Activated CD4-positive, alpha-beta memory T cell treated with anti-CD3 and anti-CD28 coated beads, Interleukin-2, amount 10 ng/mL, durations not matched to agents 7 days and 5 days (primary cell): ENCODE results near the gene CD1B. TPM values are rescaled to one million over a fixed set of nuclear protein-coding genes. Genes with fewer than 3 reads are reported as not detected.
"Not testable (repeated sequence)": the region's sequence is repeated elsewhere in the genome, so short reads cannot be mapped to it uniquely, and the experiment has no call there.

ENCODE experiments used
- CTCF ChIA-PET: fragments of 350-600 bp; sonication (Branson Sonifier 250); formaldehyde crosslinking; loops from one replicate; lab custom pipeline; 2021; ENCODE audit warnings: antibody characterized with exemption, inconsistent platforms; lab: Charles Lee
- POLR2A ChIA-PET: fragments of 350-600 bp; sonication (Branson Sonifier 250); formaldehyde crosslinking; loops from one replicate; lab custom pipeline; 2021; ENCODE audit warnings: antibody characterized with exemption; lab: Charles Lee
- DNase-seq: peaks from one replicate; pipeline ENCODE4 v3.0.0-alpha.2; 2020
- H3K27ac Mint-ChIP-seq: one replicate; pipeline ENCODE4 v1.8.0; 2021; ENCODE audit warnings: mild to moderate bottlenecking, mixed read lengths
- H3K27me3 Mint-ChIP-seq: one replicate; pipeline ENCODE4 v1.8.0; 2021; ENCODE audit warnings: mixed read lengths
- H3K36me3 Mint-ChIP-seq: one replicate; pipeline ENCODE4 v1.8.0; 2021; ENCODE audit warnings: low read depth, mixed read lengths
- H3K4me1 Mint-ChIP-seq: one replicate; pipeline ENCODE4 v1.8.0; 2021; ENCODE audit warnings: mixed read lengths
- H3K4me3 Mint-ChIP-seq: one replicate; pipeline ENCODE4 v1.8.0; 2021; ENCODE audit warnings: mild to moderate bottlenecking, mixed read lengths
- H3K9me3 Mint-ChIP-seq: one replicate; pipeline ENCODE4 v1.8.0; 2021; ENCODE audit warnings: mixed read lengths
- total RNA-seq, 2 experiments: library from RNA; stranded (reverse); gene quantifications; one replicate each; pipeline ENCODE4 v1.2.3, GENCODE V29; 2021

CD1B gene
- total RNA-seq, 2 experiments from 2014 or later, result not detected

DNA sequence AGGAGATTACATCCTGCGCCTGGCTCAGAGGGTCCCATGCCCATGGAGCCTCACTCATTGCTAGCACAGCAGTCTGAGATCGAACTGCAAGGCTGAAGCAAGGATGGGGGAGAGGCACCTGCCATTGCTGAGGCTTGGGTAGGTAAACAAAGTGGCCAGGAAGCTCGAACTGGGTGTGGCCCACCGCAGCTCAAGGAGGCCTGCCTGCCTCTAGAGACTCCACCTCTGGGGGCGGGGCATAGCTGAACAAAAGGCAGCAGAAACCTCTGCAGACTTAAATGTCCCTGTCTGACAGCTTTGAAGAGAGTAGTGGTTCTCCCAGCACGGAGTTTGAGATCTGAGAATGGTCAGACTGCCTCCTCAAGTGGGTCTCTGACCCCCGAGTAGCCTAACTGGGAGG, 5.1 kb upstream of the CD1B start:
- H3K27ac Mint-ChIP-seq, CTCF ChIA-PET, H3K9me3 Mint-ChIP-seq, H3K4me3 Mint-ChIP-seq, H3K27me3 Mint-ChIP-seq, H3K36me3 Mint-ChIP-seq: not testable (repeated sequence)
- peak; percentile 62 for DNase-seq
- peaks cover 22% of the 10 kb centered on the region for H3K4me1 Mint-ChIP-seq
- POLR2A ChIA-PET, result interaction anchor here (1.4 kb wide), 1 partner anchor 740 kb away, joined by 3 read pairs; the partner anchor contains the start of gene AIM2

GRCh38 chr1:158335213-158335532, 3.8 kb upstream of the CD1B start:
- Mint-ChIP-seq H3K27ac (no peak overlapping the region), H3K4me1 (peaks cover 22% of the 10 kb centered on the region), H3K36me3 (no peaks in the 10 kb centered on the region), H3K4me3 (no peak overlapping the region), H3K9me3 (no peaks in the 10 kb centered on the region), H3K27me3 (peaks cover 8% of the 10 kb centered on the region)
- ChIA-PET CTCF (no interaction called here), POLR2A (interaction anchor here (1.4 kb wide), 1 partner anchor 741 kb away, joined by 3 read pairs; the partner anchor contains the start of gene AIM2)
- no peak for DNase-seq

GRCh38 chr1:158334526-158335212, 3.3 kb upstream of the CD1B start:
- ChIA-PET POLR2A (no interaction called here), CTCF (no interaction called here)
- Mint-ChIP-seq H3K27ac (no peak overlapping the region), H3K36me3 (no peaks in the 10 kb centered on the region), H3K9me3 (no peaks in the 10 kb centered on the region), H3K4me1 (peaks cover 22% of the 10 kb centered on the region), H3K27me3 (peaks cover 8% of the 10 kb centered on the region), H3K4me3 (no peak overlapping the region)
- DNase-seq, result no peak

DNA sequence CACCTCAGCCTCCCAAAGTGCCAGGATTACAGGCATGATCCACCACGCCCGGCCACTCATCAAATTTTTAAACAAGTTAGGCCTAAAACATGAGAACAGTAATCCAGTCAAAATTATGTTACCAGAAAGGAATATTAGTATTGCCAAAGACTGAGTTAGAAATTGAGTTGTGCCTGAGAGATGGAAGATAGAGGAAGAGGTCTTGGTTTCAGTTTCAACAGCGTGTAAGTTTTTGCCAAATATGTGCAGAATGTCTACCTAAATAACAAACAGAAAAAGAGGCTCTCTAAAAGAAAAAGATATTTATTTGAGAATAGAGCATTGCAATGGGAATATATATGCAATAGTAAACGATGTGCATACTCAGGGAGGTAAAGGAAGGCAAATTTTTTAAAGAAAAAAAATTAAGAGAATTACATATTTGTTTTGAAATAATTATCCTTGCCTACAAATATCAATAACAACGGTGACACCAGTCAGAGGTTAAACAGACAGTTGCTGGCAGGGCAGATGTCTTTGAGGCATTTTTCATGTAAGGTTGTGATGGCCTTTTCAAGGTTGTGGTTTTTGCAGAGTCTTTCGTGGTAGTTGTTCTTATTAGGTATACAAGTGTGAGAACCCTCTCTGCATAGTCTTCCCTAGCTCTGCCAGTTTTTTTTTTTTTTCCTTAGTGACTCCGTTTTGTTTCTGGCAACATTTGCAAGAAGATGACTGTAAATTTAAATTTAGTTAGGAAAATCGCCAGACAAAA, 2.2 kb upstream of the CD1B start:
- DNase-seq, result no peak
- CTCF ChIA-PET, result no interaction called here
- H3K27ac Mint-ChIP-seq, result no peak overlapping the region

DNA sequence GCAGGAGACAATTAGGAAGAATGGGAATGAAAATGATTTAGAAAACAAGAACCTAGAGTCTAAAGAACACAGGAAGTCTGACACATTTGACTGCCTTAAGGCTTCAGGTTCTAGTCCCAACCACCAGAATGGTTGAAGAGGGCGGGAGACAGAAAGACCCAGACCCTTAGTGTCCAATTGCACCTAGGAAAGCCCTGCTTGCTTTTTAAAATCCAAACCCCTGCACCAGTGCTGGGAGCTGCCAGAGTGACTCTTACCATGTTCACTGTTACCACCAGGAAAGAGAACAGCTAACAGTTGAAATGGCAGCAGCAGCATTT, 265 bp downstream of the CD1B start:
- peaks cover 19% of the 10 kb centered on the region for H3K4me1 Mint-ChIP-seq
- ChIA-PET CTCF (interaction anchor here (1.2 to 3.1 kb wide), 2 partner anchors 83 to 128 kb away, joined by 3 to 49 read pairs; no protein-coding TSS in a partner anchor), POLR2A (no interaction called here)

More for the DNA sequence above, 2.2 kb upstream of the CD1B start:
- H3K4me1 Mint-ChIP-seq, result peaks cover 22% of the 10 kb centered on the region
- POLR2A ChIA-PET, result no interaction called here
- H3K36me3 Mint-ChIP-seq, result no peaks in the 10 kb centered on the region
- H3K9me3 Mint-ChIP-seq, result no peaks in the 10 kb centered on the region
- peaks cover 5% of the 10 kb centered on the region for H3K27me3 Mint-ChIP-seq
- H3K4me3 Mint-ChIP-seq, result no peak overlapping the region

DNA sequence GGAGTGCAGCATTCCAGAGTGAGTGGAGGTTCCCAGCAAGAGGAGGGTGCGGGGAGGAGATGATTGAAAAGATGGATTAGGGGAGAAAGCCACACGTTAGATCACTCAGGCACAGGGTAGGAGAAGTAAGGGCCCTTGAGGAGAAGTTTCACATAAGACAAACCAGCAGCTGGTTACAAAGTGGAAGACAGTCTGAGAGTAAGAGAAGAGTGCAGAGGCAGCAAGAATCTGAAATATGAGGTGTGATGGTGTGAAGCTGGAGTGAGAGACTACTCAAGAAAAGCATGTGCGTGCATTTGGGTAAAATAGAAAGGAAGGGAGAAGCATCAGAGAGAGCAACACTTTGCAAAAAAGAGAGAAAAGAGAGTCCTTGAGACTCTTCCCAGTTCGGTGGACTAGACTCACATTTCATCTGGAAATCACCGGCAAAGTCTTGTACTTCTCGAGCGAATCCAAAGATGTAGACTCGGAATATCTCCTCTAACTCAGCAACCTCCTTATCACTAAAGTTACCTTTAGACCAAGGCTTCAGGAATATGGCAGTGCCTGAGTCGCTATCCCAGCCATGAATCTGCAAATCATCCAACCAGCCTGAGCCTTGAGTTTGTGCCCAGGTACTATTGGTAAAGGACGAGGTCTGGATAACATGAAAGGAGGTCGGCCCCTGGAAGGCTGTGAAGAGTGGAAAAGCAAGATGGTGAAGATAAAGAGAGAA, 783 bp downstream of the CD1B start:
- no peak for DNase-seq
- no peaks in the 10 kb centered on the region for H3K36me3 Mint-ChIP-seq
- peaks cover 17% of the 10 kb centered on the region for H3K4me1 Mint-ChIP-seq
- H3K27ac Mint-ChIP-seq, result no peak overlapping the region
- CTCF ChIA-PET, result interaction anchor here (0.8 to 3.1 kb wide), 3 partner anchors 83 to 127 kb away, joined by 3 to 49 read pairs (median 3); no protein-coding TSS in a partner anchor
- H3K27me3 Mint-ChIP-seq, result peaks cover 4% of the 10 kb centered on the region
- H3K4me3 Mint-ChIP-seq, result no peak overlapping the region
- POLR2A ChIA-PET, result interaction anchor here (0.9 kb wide), 1 partner anchor 127 kb away, joined by 3 read pairs; no protein-coding TSS in a partner anchor
- H3K9me3 Mint-ChIP-seq, result no peaks in the 10 kb centered on the region

More for the DNA sequence above, 265 bp downstream of the CD1B start:
- Mint-ChIP-seq H3K36me3 (no peaks in the 10 kb centered on the region), H3K4me3 (no peak overlapping the region), H3K9me3 (no peaks in the 10 kb centered on the region), H3K27me3 (peaks cover 4% of the 10 kb centered on the region), H3K27ac (no peak overlapping the region)
- no peak for DNase-seq

- no peak overlapping the region for H3K4me3 Mint-ChIP-seq
- DNase-seq, result no peak
- CTCF ChIA-PET, result interaction anchor here (0.8 to 3.1 kb wide), 3 partner anchors 82 to 127 kb away, joined by 3 to 49 read pairs (median 3); no protein-coding TSS in a partner anchor
- no peaks in the 10 kb centered on the region for H3K36me3 Mint-ChIP-seq
- no peaks in the 10 kb centered on the region for H3K9me3 Mint-ChIP-seq
- peaks cover 5% of the 10 kb centered on the region for H3K27me3 Mint-ChIP-seq
- POLR2A ChIA-PET, result interaction anchor here (0.9 kb wide), 1 partner anchor 126 kb away, joined by 3 read pairs; no protein-coding TSS in a partner anchor
- peaks cover 14% of the 10 kb centered on the region for H3K4me1 Mint-ChIP-seq
- no peak overlapping the region for H3K27ac Mint-ChIP-seq
Observed at GRCh38 chr1:158329733-158330132, 1.6 kb downstream of the CD1B start.

GRCh38 chr1:158329300-158329699, 2.0 kb downstream of the CD1B start:
- Mint-ChIP-seq H3K36me3 (no peaks in the 10 kb centered on the region), H3K9me3 (no peaks in the 10 kb centered on the region), H3K27me3 (peaks cover 5% of the 10 kb centered on the region), H3K27ac (no peak overlapping the region), H3K4me1 (peaks cover 10% of the 10 kb centered on the region), H3K4me3 (no peak overlapping the region)
- POLR2A ChIA-PET, result interaction anchor here (0.9 kb wide), 1 partner anchor 125 kb away, joined by 3 read pairs; no protein-coding TSS in a partner anchor
- DNase-seq, result no peak
- CTCF ChIA-PET, result interaction anchor here (3.1 kb wide), 1 partner anchor 126 kb away, joined by 49 read pairs; no protein-coding TSS in a partner anchor

DNA sequence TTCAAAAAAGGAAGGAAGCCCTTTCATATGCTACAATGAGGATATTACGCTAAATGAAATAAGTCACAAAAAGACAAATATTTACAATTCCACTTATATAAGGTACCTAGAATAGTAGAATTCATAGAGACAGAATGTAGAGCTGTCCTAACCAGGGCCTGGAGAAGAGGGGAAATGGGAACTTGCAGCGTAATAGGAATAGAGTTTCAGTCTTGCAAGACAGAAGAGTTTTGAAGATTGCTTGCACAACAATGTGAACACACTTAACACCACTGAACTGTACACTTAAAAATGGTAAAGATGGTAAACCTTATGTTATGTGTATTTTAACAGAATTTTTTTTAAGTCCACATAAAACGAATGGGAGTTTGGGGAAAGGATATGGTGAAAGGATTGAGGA, 2.9 kb downstream of the CD1B start:
- no peak for DNase-seq
- Mint-ChIP-seq H3K27me3 (peaks cover 4% of the 10 kb centered on the region), H3K27ac (no peak overlapping the region), H3K4me1 (peaks cover 3% of the 10 kb centered on the region), H3K9me3 (no peaks in the 10 kb centered on the region), H3K4me3 (no peak overlapping the region), H3K36me3 (no peaks in the 10 kb centered on the region)
- CTCF ChIA-PET, result no interaction called here
- POLR2A ChIA-PET, result no interaction called here

- ChIA-PET POLR2A (no interaction called here), CTCF (no interaction called here)
- no peaks in the 10 kb centered on the region for H3K36me3 Mint-ChIP-seq
- H3K4me1 Mint-ChIP-seq, result no peaks in the 10 kb centered on the region
- H3K9me3 Mint-ChIP-seq, result no peaks in the 10 kb centered on the region
- no peak overlapping the region for H3K27ac Mint-ChIP-seq
- peaks cover 3% of the 10 kb centered on the region for H3K27me3 Mint-ChIP-seq
- no peak overlapping the region for H3K4me3 Mint-ChIP-seq
- DNase-seq, result no peak
Observed at GRCh38 chr1:158327481-158327880, 3.9 kb downstream of the CD1B start.

- no peak for DNase-seq
- H3K9me3 Mint-ChIP-seq, result no peaks in the 10 kb centered on the region
- CTCF ChIA-PET, result no interaction called here
- POLR2A ChIA-PET, result no interaction called here
- H3K27me3 Mint-ChIP-seq, result peaks cover 5% of the 10 kb centered on the region
- H3K4me1 Mint-ChIP-seq, result no peaks in the 10 kb centered on the region
- H3K36me3 Mint-ChIP-seq, result no peaks in the 10 kb centered on the region
- H3K4me3 Mint-ChIP-seq, result no peak overlapping the region
- H3K27ac Mint-ChIP-seq, result no peak overlapping the region
Observed at GRCh38 chr1:158324395-158324794, 6.9 kb downstream of the CD1B start.

DNA sequence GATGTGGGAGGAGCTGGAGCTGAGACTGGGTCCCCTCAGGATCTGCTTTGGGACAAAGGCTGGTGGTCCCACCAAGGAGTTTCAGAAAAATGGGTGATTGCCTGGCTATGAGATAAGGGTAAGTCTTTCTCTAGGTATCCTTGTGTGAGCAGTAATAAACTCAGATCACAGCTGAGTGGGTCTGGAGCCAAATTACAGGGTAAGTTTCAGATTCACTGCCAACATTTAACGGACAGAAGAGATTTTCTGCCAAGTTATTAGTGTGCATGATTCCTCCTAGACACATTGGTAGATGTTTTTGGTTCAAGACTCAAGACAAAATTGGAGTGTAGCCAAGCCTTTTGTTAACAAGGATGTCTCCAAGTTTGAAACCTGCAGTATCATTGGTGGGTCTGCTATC, 7.5 kb downstream of the CD1B start:
- H3K9me3 Mint-ChIP-seq, result no peaks in the 10 kb centered on the region
- DNase-seq, result no peak
- H3K27ac Mint-ChIP-seq, result no peak overlapping the region
- H3K4me3 Mint-ChIP-seq, result no peak overlapping the region
- peaks cover 5% of the 10 kb centered on the region for H3K27me3 Mint-ChIP-seq
- H3K36me3 Mint-ChIP-seq, result no peaks in the 10 kb centered on the region
- ChIA-PET CTCF (no interaction called here), POLR2A (no interaction called here)
- no peaks in the 10 kb centered on the region for H3K4me1 Mint-ChIP-seq

GRCh38 chr1:158311066-158311465, 20.3 kb downstream of the CD1B start:
- Mint-ChIP-seq H3K9me3 (peaks cover 3% of the 10 kb centered on the region), H3K4me1 (no peaks in the 10 kb centered on the region), H3K4me3 (no peak overlapping the region), H3K27me3 (no peaks in the 10 kb centered on the region), H3K27ac (no peak overlapping the region), H3K36me3 (no peaks in the 10 kb centered on the region)
- POLR2A ChIA-PET, result no interaction called here
- CTCF ChIA-PET, result no interaction called here
- no peak for DNase-seq
